K562 (cell line): ENCODE measurements around the gene NT5DC2. TPM values are rescaled to one million over a fixed set of nuclear protein-coding genes. Genes with fewer than 3 reads are reported as not detected.

Experiments used
- ATAC-seq: fragments of 200-7000 bp; cut with Tn5 transposase; 3 replicates; pipeline ENCODE4 v1.9.1; 2020; ENCODE audit warnings: moderate library complexity
- BruUV-seq: library from RNA; stranded (reverse); fragments of 400-500 nt; replicated peaks from 2 replicates; lab custom pipeline; 2021; lab: Mats Ljungman, UMichigan
- CTCF ChIA-PET: fragments of 300-600 bp; formaldehyde crosslinking; extraction: SDS; loops from one replicate; lab custom pipeline; 2021; ENCODE audit warnings: low intra/inter-chr PET ratio; lab: Yijun Ruan, JAX
- POLR2A ChIA-PET: fragments of 300-600, 350-650 bp; sonication (Branson Sonifier 250); formaldehyde crosslinking; extraction: SDS; loops from one replicate; lab custom pipeline; 2021; ENCODE audit warnings: antibody characterized with exemption, inconsistent platforms; lab: Yijun Ruan, JAX
- DNase-seq, 4 experiments: peaks; one replicate each; pipeline versions ENCODE4 v3.0.0 to v3.0.0-alpha.2; 2011 to 2018; ENCODE audit warnings: low spot score in 3 of 4, mixed read lengths in 3 of 4; ENCODE audit errors: extremely low read depth in 1 of 4
- FAIRE-seq: peaks from 2 replicates; lab custom pipeline; 2011; peaks lifted over from hg19 to GRCh38; lab: Jason Lieb, UNC
- H2AFZ ChIP-seq: 2 replicates; pipeline ENCODE4 v1.6.0; 2011; ENCODE audit warnings: low read depth, low read length, control low read depth, inconsistent platforms
- H3K27ac ChIP-seq: fragments of 200-600 bp; 3 replicates; pipeline ENCODE4 v1.8.0; 2011; ENCODE audit warnings: low read depth, mild to moderate bottlenecking, control low read depth, inconsistent platforms, low read length, moderate library complexity, mixed read lengths; ENCODE audit errors: extremely low read depth
- H3K27me3 ChIP-seq, 2 experiments: fragments of 300-600 bp in 1 of 2; 2 replicates in 1 of 2; 3 replicates in 1 of 2; pipeline versions ENCODE4 v1.6.0 to v1.8.0; 2011; ENCODE audit warnings: inconsistent platforms in 2 of 2, low read length in 2 of 2, mild to moderate bottlenecking in 1 of 2, mixed read lengths in 1 of 2, moderate library complexity in 1 of 2; ENCODE audit not compliant: control insufficient read depth in 2 of 2, insufficient read depth in 2 of 2
- H3K36me3 ChIP-seq: fragments of 300-600 bp; 3 replicates; pipeline ENCODE4 v1.8.0; 2011; ENCODE audit warnings: mild to moderate bottlenecking, low read length, inconsistent platforms; ENCODE audit not compliant: control insufficient read depth, insufficient read depth
- H3K4me1 ChIP-seq, 2 experiments: fragments of 200-600 bp in 1 of 2; replicated peaks in 1 of 2; 2 replicates in 1 of 2; 3 replicates in 1 of 2; pipeline versions ENCODE4 v1.5.1 to v1.8.0; 2011; ENCODE audit warnings: inconsistent platforms in 2 of 2, low read length in 2 of 2, mild to moderate bottlenecking in 1 of 2, mixed read lengths in 1 of 2, moderate library complexity in 1 of 2; ENCODE audit not compliant: control insufficient read depth in 2 of 2, insufficient read depth in 2 of 2
- H3K4me2 ChIP-seq: 2 replicates; pipeline ENCODE4 v1.6.1; 2011; ENCODE audit warnings: low read length, control low read depth, inconsistent platforms, mixed read lengths; ENCODE audit not compliant: insufficient read depth
- H3K4me3 ChIP-seq: fragments of 200-600 bp; sonication (generic), shearing (Covaris generic); 2 replicates; pipeline ENCODE4 v1.5.1; 2016; ENCODE audit warnings: control low read depth, inconsistent platforms
- H3K79me2 ChIP-seq: fragments of 200-600 bp; 3 replicates; pipeline ENCODE4 v1.8.0; 2011; ENCODE audit warnings: low read length, inconsistent platforms; ENCODE audit not compliant: control insufficient read depth, insufficient read depth
- H3K9ac ChIP-seq, 2 experiments: 2 replicates each; pipeline versions ENCODE4 v1.6.0 to v1.6.1; 2011; ENCODE audit warnings: low read depth in 2 of 2, low read length in 2 of 2, control low read depth in 1 of 2, inconsistent platforms in 1 of 2, mild to moderate bottlenecking in 1 of 2, mixed read lengths in 1 of 2; ENCODE audit not compliant: insufficient read depth in 1 of 2
- H3K9me1 ChIP-seq: one replicate; pipeline ENCODE4 v1.6.0; 2011; ENCODE audit warnings: inconsistent platforms, mild to moderate bottlenecking, low read length, moderate library complexity; ENCODE audit not compliant: control insufficient read depth, insufficient read depth
- H3K9me3 ChIP-seq: replicated peaks from 2 replicates; pipeline ENCODE4 v1.5.1; 2011; ENCODE audit warnings: low read depth, low read length, inconsistent platforms; ENCODE audit not compliant: control insufficient read depth, insufficient read depth
- H4K20me1 ChIP-seq: replicated peaks from 2 replicates; pipeline ENCODE4 v1.6.1; 2011; ENCODE audit warnings: low read length, inconsistent platforms, mixed read lengths; ENCODE audit not compliant: control insufficient read depth, insufficient read depth
- KDM4B ChIP-seq, 2 experiments: fragments of 450-650 bp in 1 of 2; sonication (generic) in 1 of 2; IDR thresholded peaks; 2 replicates each; pipeline ENCODE4 v1.6.1; 2016 to 2017; ENCODE audit warnings: borderline replicate concordance in 2 of 2, antibody characterized with exemption in 1 of 2, low read depth in 1 of 2, mild to moderate bottlenecking in 1 of 2
- MCM5 ChIP-seq: fragments of 450-650 bp; IDR thresholded peaks from 2 replicates; pipeline ENCODE4 v1.6.1; 2016; ENCODE audit warnings: low read depth
- NFATC3 ChIP-seq: fragments of 450-650 bp; IDR thresholded peaks from 2 replicates; pipeline ENCODE4 v1.6.1; 2017; ENCODE audit warnings: mild to moderate bottlenecking
- NFIX ChIP-seq: fragments of 250-450 bp; sonication (Bioruptor Pico); IDR thresholded peaks from 2 replicates; pipeline ENCODE4 v1.4.0; 2020; ENCODE audit warnings: low read depth, mild to moderate bottlenecking, moderate library complexity
- POLR2AphosphoS5 ChIP-seq: IDR thresholded peaks from 2 replicates; pipeline ENCODE4 v1.6.1; 2011; ENCODE audit warnings: mild to moderate bottlenecking, low read depth, low read length, moderate library complexity; ENCODE audit not compliant: control insufficient read depth, insufficient read depth
- ZNF583 ChIP-seq: fragments of 250-450 bp; sonication (Bioruptor Pico); IDR thresholded peaks from 2 replicates; pipeline ENCODE4 v1.4.0; 2020
- WGBS: fragments of 100-300 bp; shearing (Covaris generic); methylation state at CpG from one replicate; pipeline ENCODE4 v1.1.6; 2016; ENCODE audit warnings: low coverage, mixed read lengths; ENCODE audit not compliant: insufficient coverage; ENCODE audit errors: missing lambda C conversion rate; 5-methylcytosine and 5-hydroxymethylcytosine counted together
- in situ Hi-C: fragments of 300-500 bp; cut with MboI; formaldehyde crosslinking; loops from 4 replicates; pipeline ENCODE4 v1.15.0; 2018; ENCODE audit warnings: inconsistent platforms, mixed read lengths
- intact Hi-C: fragments of 100-400 bp; cut with micrococcal nuclease; formaldehyde crosslinking; loops from 2 replicates; pipeline ENCODE4 v1.14.2; 2022
- polyA plus RNA-seq, 8 experiments: library from polyadenylated mRNA; depleted of rRNA in 4 of 8; stranded (reverse) in 5 of 8; unstranded in 3 of 8; fragments of >200 nt; fragmentation: Nextera tagmentation in 2 of 8; fragmentation: Illumina TruSeq in 1 of 8; extraction: Ambion mirVana in 2 of 8; extraction: Trizol in 1 of 8; gene quantifications; 2 replicates each; pipeline versions ENCODE4 v1.2.1 to v1.2.3, GENCODE V29; 2011 to 2014; ENCODE audit warnings: inconsistent platforms in 1 of 8, missing spikeins in 1 of 8
- total RNA-seq, 7 experiments: library from RNA; depleted of rRNA in 6 of 7; stranded (reverse); fragments of >200 nt in 6 of 7; fragmentation: Illumina TruSeq in 2 of 7; extraction: Trizol in 2 of 7; gene quantifications; 2 replicates each; pipeline versions ENCODE4 v1.2.1 to v1.2.3, GENCODE V29; 2011 to 2021; ENCODE audit warnings: low replicate concordance in 1 of 7
- TF ChIP-seq, protein P1 (sequence below): sonication (generic); formaldehyde crosslinking; IDR thresholded peaks from 2 replicates; pipeline ENCODE4 v1.8.0; 2022; ENCODE audit warnings: mild to moderate bottlenecking, missing genetic modification reagents
- TF ChIP-seq, protein P2 (sequence below): IDR thresholded peaks from 2 replicates; pipeline ENCODE4 v1.6.1; 2011; ENCODE audit warnings: borderline replicate concordance, low read depth, mild to moderate bottlenecking, moderate library complexity, low read length; ENCODE audit not compliant: insufficient read depth, poor library complexity, severe bottlenecking
- TF ChIP-seq, protein P3 (sequence below), 2 experiments: IDR thresholded peaks in 1 of 2; conservative IDR thresholded peaks in 1 of 2; 2 replicates each; pipeline ENCODE4 v1.6.1; 2016; ENCODE audit warnings: low read depth in 2 of 2, mild to moderate bottlenecking in 1 of 2, missing compliant biosample characterization in 1 of 2, missing genetic modification characterization in 1 of 2, moderate library complexity in 1 of 2
- TF ChIP-seq, protein P4 (sequence below): sonication (generic); formaldehyde crosslinking; IDR thresholded peaks from 2 replicates; pipeline ENCODE4 v1.8.1; 2023; ENCODE audit warnings: mild to moderate bottlenecking, missing genetic modification reagents, moderate library complexity

Gene NT5DC2
- total and polyA plus RNA-seq, 9 of the 15 experiments (the other 6 are each of a cell fraction or from before 2014, with no cell fraction given), result 25.6 to 168 (median 122) TPM

DNA sequence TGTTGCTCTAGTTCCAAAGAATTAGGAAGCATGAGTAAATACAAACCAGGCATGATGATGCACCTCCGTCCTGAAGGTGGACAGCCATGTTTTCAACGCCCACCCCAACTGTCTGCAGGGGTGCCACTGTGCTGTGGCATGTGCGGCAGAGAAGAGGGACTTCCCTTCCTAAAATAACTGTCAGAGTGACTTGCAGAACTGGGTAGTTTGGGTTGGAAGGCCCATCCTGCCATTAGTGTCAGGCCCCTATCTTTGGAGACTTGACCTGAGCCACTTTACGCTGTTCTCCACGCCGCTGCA, 55.9 kb downstream of the NT5DC2 start:
- ATAC-seq (no peak), DNase-seq (no peak), FAIRE-seq (no peak)
- H3K4me3 ChIP-seq, result no peak overlapping the region
- BruUV-seq, result no TSS peak
- H3K9me3 ChIP-seq, result no peaks in the 10 kb centered on the region
- H3K27ac ChIP-seq, result no peak overlapping the region
- in situ Hi-C loops, result no loop called here
- H3K4me1 ChIP-seq, result peaks cover 0 to 4% of the 10 kb centered on the region in 2 experiments; a peak in 2 of 5 replicates
- WGBS, result 90% methylated on average over 4 of the region's 6 CpGs
- CTCF ChIA-PET, result no interaction called here
- no peak overlapping the region for H3K9ac ChIP-seq
- H3K36me3 ChIP-seq, result peaks cover 92% of the 10 kb centered on the region; the same call in 2 of the 3 replicates
- intact Hi-C loops, result no loop called here
- POLR2A ChIA-PET, result no interaction called here
- H3K4me2 ChIP-seq, result no peak overlapping the region
- H2AFZ ChIP-seq, result no peak overlapping the region
- H3K9me1 ChIP-seq, result no peaks in the 10 kb centered on the region
- no peaks in the 10 kb centered on the region for H3K79me2 ChIP-seq
- TF ChIP-seq, protein P1, sequence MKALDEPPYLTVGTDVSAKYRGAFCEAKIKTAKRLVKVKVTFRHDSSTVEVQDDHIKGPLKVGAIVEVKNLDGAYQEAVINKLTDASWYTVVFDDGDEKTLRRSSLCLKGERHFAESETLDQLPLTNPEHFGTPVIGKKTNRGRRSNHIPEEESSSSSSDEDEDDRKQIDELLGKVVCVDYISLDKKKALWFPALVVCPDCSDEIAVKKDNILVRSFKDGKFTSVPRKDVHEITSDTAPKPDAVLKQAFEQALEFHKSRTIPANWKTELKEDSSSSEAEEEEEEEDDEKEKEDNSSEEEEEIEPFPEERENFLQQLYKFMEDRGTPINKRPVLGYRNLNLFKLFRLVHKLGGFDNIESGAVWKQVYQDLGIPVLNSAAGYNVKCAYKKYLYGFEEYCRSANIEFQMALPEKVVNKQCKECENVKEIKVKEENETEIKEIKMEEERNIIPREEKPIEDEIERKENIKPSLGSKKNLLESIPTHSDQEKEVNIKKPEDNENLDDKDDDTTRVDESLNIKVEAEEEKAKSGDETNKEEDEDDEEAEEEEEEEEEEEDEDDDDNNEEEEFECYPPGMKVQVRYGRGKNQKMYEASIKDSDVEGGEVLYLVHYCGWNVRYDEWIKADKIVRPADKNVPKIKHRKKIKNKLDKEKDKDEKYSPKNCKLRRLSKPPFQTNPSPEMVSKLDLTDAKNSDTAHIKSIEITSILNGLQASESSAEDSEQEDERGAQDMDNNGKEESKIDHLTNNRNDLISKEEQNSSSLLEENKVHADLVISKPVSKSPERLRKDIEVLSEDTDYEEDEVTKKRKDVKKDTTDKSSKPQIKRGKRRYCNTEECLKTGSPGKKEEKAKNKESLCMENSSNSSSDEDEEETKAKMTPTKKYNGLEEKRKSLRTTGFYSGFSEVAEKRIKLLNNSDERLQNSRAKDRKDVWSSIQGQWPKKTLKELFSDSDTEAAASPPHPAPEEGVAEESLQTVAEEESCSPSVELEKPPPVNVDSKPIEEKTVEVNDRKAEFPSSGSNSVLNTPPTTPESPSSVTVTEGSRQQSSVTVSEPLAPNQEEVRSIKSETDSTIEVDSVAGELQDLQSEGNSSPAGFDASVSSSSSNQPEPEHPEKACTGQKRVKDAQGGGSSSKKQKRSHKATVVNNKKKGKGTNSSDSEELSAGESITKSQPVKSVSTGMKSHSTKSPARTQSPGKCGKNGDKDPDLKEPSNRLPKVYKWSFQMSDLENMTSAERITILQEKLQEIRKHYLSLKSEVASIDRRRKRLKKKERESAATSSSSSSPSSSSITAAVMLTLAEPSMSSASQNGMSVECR, result no peak
- TF ChIP-seq, protein P2, sequence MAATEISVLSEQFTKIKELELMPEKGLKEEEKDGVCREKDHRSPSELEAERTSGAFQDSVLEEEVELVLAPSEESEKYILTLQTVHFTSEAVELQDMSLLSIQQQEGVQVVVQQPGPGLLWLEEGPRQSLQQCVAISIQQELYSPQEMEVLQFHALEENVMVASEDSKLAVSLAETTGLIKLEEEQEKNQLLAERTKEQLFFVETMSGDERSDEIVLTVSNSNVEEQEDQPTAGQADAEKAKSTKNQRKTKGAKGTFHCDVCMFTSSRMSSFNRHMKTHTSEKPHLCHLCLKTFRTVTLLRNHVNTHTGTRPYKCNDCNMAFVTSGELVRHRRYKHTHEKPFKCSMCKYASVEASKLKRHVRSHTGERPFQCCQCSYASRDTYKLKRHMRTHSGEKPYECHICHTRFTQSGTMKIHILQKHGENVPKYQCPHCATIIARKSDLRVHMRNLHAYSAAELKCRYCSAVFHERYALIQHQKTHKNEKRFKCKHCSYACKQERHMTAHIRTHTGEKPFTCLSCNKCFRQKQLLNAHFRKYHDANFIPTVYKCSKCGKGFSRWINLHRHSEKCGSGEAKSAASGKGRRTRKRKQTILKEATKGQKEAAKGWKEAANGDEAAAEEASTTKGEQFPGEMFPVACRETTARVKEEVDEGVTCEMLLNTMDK, result no peak
- TF ChIP-seq KDM4B (IDR thresholded peaks at IDR 0.05; ENCODE audit: borderline replicate concordance in 2 of 2, low read depth in 1 of 2), result no peak
- no peak for TF ChIP-seq POLR2AphosphoS5
- no peak for TF ChIP-seq NFIX (CRISPR knock-in tag)
- no peak for TF ChIP-seq MCM5
- TF ChIP-seq ZNF583 (CRISPR knock-in tag), result no peak
- TF ChIP-seq, protein P3, sequence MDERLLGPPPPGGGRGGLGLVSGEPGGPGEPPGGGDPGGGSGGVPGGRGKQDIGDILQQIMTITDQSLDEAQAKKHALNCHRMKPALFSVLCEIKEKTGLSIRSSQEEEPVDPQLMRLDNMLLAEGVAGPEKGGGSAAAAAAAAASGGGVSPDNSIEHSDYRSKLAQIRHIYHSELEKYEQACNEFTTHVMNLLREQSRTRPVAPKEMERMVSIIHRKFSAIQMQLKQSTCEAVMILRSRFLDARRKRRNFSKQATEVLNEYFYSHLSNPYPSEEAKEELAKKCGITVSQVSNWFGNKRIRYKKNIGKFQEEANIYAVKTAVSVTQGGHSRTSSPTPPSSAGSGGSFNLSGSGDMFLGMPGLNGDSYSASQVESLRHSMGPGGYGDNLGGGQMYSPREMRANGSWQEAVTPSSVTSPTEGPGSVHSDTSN (CRISPR knock-in tag; IDR thresholded peaks at IDR 0.05; ENCODE audit: low read depth), result no peak
- TF ChIP-seq, protein P3 (tag; conservative IDR thresholded peaks at IDR 0.05; ENCODE audit: low read depth), result no peak
- TF ChIP-seq, protein P4, sequence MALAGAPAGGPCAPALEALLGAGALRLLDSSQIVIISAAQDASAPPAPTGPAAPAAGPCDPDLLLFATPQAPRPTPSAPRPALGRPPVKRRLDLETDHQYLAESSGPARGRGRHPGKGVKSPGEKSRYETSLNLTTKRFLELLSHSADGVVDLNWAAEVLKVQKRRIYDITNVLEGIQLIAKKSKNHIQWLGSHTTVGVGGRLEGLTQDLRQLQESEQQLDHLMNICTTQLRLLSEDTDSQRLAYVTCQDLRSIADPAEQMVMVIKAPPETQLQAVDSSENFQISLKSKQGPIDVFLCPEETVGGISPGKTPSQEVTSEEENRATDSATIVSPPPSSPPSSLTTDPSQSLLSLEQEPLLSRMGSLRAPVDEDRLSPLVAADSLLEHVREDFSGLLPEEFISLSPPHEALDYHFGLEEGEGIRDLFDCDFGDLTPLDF (CRISPR knock-in tag), result no peak
- TF ChIP-seq NFATC3, result no peak
- no peaks in the 10 kb centered on the region for H4K20me1 ChIP-seq
- H3K27me3 ChIP-seq, result no peaks in the 10 kb centered on the region
